SU-DHL-6 (cell line): Measurements from ENCODE around the gene MGAT4C.

Source experiments
- CTCF ChIP-seq: fragments of 200-600 bp; sonication (generic); IDR thresholded peaks from one replicate; pipeline ENCODE4 v1.5.1; 2017; ENCODE audit warnings: antibody characterized with exemption, mild to moderate bottlenecking, low read length, moderate library complexity; ENCODE audit not compliant: insufficient read depth, poor library complexity, severe bottlenecking
- EZH2phosphoT487 ChIP-seq: fragments of 200-600 bp; sonication (generic), shearing (Covaris generic); conservative IDR thresholded peaks from 2 replicates; pipeline ENCODE4 v1.6.1; 2018; ENCODE audit warnings: mild to moderate bottlenecking, antibody characterized with exemption, low read length, moderate library complexity, mixed read lengths

- TF ChIP-seq CTCF (no peak), EZH2phosphoT487 (no peak)
Observed at GRCh38 chr12:85956081-85956480, 300.1 kb downstream of the MGAT4C start.
